HCT116 (cell line): ENCODE measurements around the gene GCK. TPM values are rescaled to one million over a fixed set of nuclear protein-coding genes. Genes with fewer than 3 reads are reported as not detected.

Experiments used
- ATAC-seq: fragments of 200-7000 bp; cut with Tn5 transposase; 2 replicates; pipeline ENCODE4 v1.9.1; 2020; ENCODE audit warnings: mild to moderate bottlenecking, moderate library complexity
- BruUV-seq: library from RNA; stranded (reverse); fragments of 400-500 nt; replicated peaks from 2 replicates; lab custom pipeline; 2021; lab: Mats Ljungman, UMichigan
- CTCF ChIA-PET: fragments of 300-600 bp; sonication (Branson Sonifier 250); formaldehyde crosslinking; loops from one replicate; lab custom pipeline; 2021; ENCODE audit warnings: antibody characterized with exemption; lab: Charles Lee
- POLR2A ChIA-PET: fragments of 300-600, 350-600 bp; sonication (Branson Sonifier 250); formaldehyde crosslinking; loops from one replicate; lab custom pipeline; 2021; ENCODE audit warnings: antibody characterized with exemption; lab: Charles Lee
- RAD21 ChIA-PET, 2 experiments: fragments of 300-600 bp; sonication (Branson Sonifier 250); formaldehyde crosslinking; loops; one replicate each; lab custom pipeline; 2023; ENCODE audit warnings: low total read pairs in 2 of 2; ENCODE audit not compliant: uncharacterized antibody in 2 of 2, unreplicated experiment in 2 of 2, low non-redundant PET in 1 of 2; lab: Charles Lee
- DNase-seq: peaks from one replicate; pipeline ENCODE4 v3.0.0-alpha.2; 2010; ENCODE audit warnings: low read depth, low spot score
- H2AFZ ChIP-seq: fragments of 200-600 bp; shearing (Covaris generic), sonication (generic); 2 replicates; pipeline ENCODE4 v1.6.1; 2017; ENCODE audit warnings: low read depth, mixed run types, mixed read lengths, antibody characterized with exemption, low read length; ENCODE audit not compliant: poor library complexity, severe bottlenecking
- H3K27ac ChIP-seq: 2 replicates; pipeline ENCODE4 v1.5.1; 2012; ENCODE audit warnings: low read depth, low read length
- H3K27me3 ChIP-seq: fragments of 200-600 bp; sonication (generic); 2 replicates; pipeline ENCODE4 v1.6.1; 2016; ENCODE audit warnings: mixed run types, low read length, mixed read lengths; ENCODE audit not compliant: insufficient read depth
- H3K36me3 ChIP-seq, 2 experiments: fragments of 200-500 bp in 1 of 2; fragments of 200-600 bp in 1 of 2; sonication (Bioruptor generic) in 1 of 2; sonication (generic) in 1 of 2; 2 replicates each; pipeline versions ENCODE4 v1.5.1 to v1.6.1; 2014 to 2016; ENCODE audit warnings: low read length in 2 of 2, inconsistent platforms in 1 of 2, mixed read lengths in 1 of 2, mixed run types in 1 of 2; ENCODE audit not compliant: insufficient read depth in 2 of 2, control insufficient read depth in 1 of 2
- H3K4me1 ChIP-seq, 2 experiments: fragments of 200-600 bp in 1 of 2; sonication (generic) in 1 of 2; 2 replicates each; pipeline versions ENCODE4 v1.5.1 to v1.6.1; 2012 to 2017; ENCODE audit warnings: low read length in 2 of 2, inconsistent platforms in 1 of 2, mild to moderate bottlenecking in 1 of 2, mixed read lengths in 1 of 2, mixed run types in 1 of 2, moderate library complexity in 1 of 2; ENCODE audit not compliant: insufficient read depth in 2 of 2, control insufficient read depth in 1 of 2
- H3K4me2 ChIP-seq: fragments of 200-600 bp; sonication (generic); 2 replicates; pipeline ENCODE4 v1.6.1; 2017; ENCODE audit warnings: mixed run types, low read length, mixed read lengths
- H3K4me3 ChIP-seq, 2 experiments: fragments of 200-600 bp in 1 of 2; sonication (generic) in 1 of 2; replicated peaks in 1 of 2; 2 replicates each; pipeline ENCODE4 v1.5.1; 2011 to 2016; ENCODE audit warnings: low read length in 2 of 2, control low read depth in 1 of 2, low read depth in 1 of 2, mild to moderate bottlenecking in 1 of 2, mixed read lengths in 1 of 2, mixed run types in 1 of 2
- H3K79me2 ChIP-seq: fragments of 200-600 bp; sonication (generic); 2 replicates; pipeline ENCODE4 v1.6.1; 2017; ENCODE audit warnings: mild to moderate bottlenecking, mixed run types, low read length, moderate library complexity, mixed read lengths; ENCODE audit not compliant: insufficient read depth
- H3K9ac ChIP-seq: fragments of 200-600 bp; sonication (generic); 2 replicates; pipeline ENCODE4 v1.6.1; 2016; ENCODE audit warnings: low read length, mixed read lengths
- H3K9me2 ChIP-seq: fragments of 200-600 bp; sonication (generic), shearing (Covaris generic); 2 replicates; pipeline ENCODE4 v1.6.1; 2017; ENCODE audit warnings: mixed run types, mild to moderate bottlenecking, moderate library complexity; ENCODE audit not compliant: insufficient read depth
- H3K9me3 ChIP-seq, 2 experiments: fragments of 200-500 bp in 1 of 2; fragments of 200-600 bp in 1 of 2; sonication (Bioruptor generic) in 1 of 2; sonication (generic) in 1 of 2; 2 replicates each; pipeline ENCODE4 v1.6.1; 2014 to 2017; ENCODE audit warnings: low read length in 2 of 2, mixed read lengths in 2 of 2, inconsistent platforms in 1 of 2, low read depth in 1 of 2, mild to moderate bottlenecking in 1 of 2, mixed run types in 1 of 2, moderate library complexity in 1 of 2; ENCODE audit not compliant: control insufficient read depth in 1 of 2, insufficient read depth in 1 of 2
- H4K20me1 ChIP-seq: fragments of 200-600 bp; sonication (generic), shearing (Covaris generic); 2 replicates; pipeline ENCODE4 v1.6.1; 2017; ENCODE audit warnings: mixed run types, mild to moderate bottlenecking, moderate library complexity; ENCODE audit not compliant: insufficient read depth
- CEBPB ChIP-seq: IDR thresholded peaks from 2 replicates; pipeline ENCODE4 v1.6.1; 2012; ENCODE audit warnings: low read depth
- EGR1 ChIP-seq: IDR thresholded peaks from 2 replicates; pipeline ENCODE4 v1.6.1; 2012; ENCODE audit warnings: low read depth
- ELF1 ChIP-seq: IDR thresholded peaks from 2 replicates; pipeline ENCODE4 v1.6.1; 2012; ENCODE audit warnings: low read depth, borderline replicate concordance
- EZH2 ChIP-seq: fragments of 200-600 bp; sonication (generic); IDR thresholded peaks from 2 replicates; pipeline ENCODE4 v1.6.1; 2017; ENCODE audit warnings: antibody characterized with exemption, mixed run types
- EZH2phosphoT487 ChIP-seq: fragments of 200-600 bp; IDR thresholded peaks from 2 replicates; pipeline ENCODE4 v1.6.1; 2018; ENCODE audit warnings: antibody characterized with exemption, borderline replicate concordance
- FOSL1 ChIP-seq: IDR thresholded peaks from 2 replicates; pipeline ENCODE4 v1.6.1; 2012; ENCODE audit warnings: low read depth
- POLR2A ChIP-seq: IDR thresholded peaks from 2 replicates; pipeline ENCODE4 v1.7.0; 2011; ENCODE audit warnings: borderline replicate concordance; ENCODE audit not compliant: insufficient read depth, insufficient read length; ENCODE audit errors: extremely low read depth
- POLR2AphosphoS5 ChIP-seq: IDR thresholded peaks from 2 replicates; pipeline ENCODE4 v1.6.1; 2011; ENCODE audit warnings: mild to moderate bottlenecking, low read depth, low read length, moderate library complexity
- RAD21 ChIP-seq: IDR thresholded peaks from 2 replicates; pipeline ENCODE4 v1.6.1; 2012; ENCODE audit warnings: low read depth, mild to moderate bottlenecking
- REST ChIP-seq: IDR thresholded peaks from 2 replicates; pipeline ENCODE4 v1.6.1; 2012; ENCODE audit warnings: low read depth
- SIN3A ChIP-seq: IDR thresholded peaks from 2 replicates; pipeline ENCODE4 v1.6.1; 2012; ENCODE audit warnings: low read depth
- SP1 ChIP-seq: IDR thresholded peaks from 2 replicates; pipeline ENCODE4 v1.6.1; 2012; ENCODE audit warnings: low read depth
- SRF ChIP-seq: IDR thresholded peaks from 2 replicates; pipeline ENCODE4 v1.6.1; 2012; ENCODE audit warnings: low read depth
- YY1 ChIP-seq: IDR thresholded peaks from 2 replicates; pipeline ENCODE4 v1.6.1; 2011; ENCODE audit warnings: low read length, low read depth, moderate library complexity, mild to moderate bottlenecking; ENCODE audit not compliant: insufficient replicate concordance; ENCODE audit errors: extremely low read depth
- ZNF274 ChIP-seq: fragments of 200-500 bp; sonication (Bioruptor generic); IDR thresholded peaks from 2 replicates; pipeline ENCODE4 v1.6.1; 2014; ENCODE audit warnings: mild to moderate bottlenecking, low read depth, low read length, inconsistent platforms
- intact Hi-C: fragments of 100-400 bp; cut with micrococcal nuclease; formaldehyde crosslinking; loops from 2 replicates; pipeline ENCODE4 v1.10.0; 2022
- total RNA-seq: library from RNA; stranded (reverse); gene quantifications from one replicate; pipeline ENCODE4 v1.2.1, GENCODE V29; 2021; ENCODE audit not compliant: unreplicated experiment
- TF ChIP-seq, protein P1 (sequence below): IDR thresholded peaks from 2 replicates; pipeline ENCODE4 v1.6.1; 2011; ENCODE audit warnings: mild to moderate bottlenecking, low read length, moderate library complexity; ENCODE audit not compliant: insufficient replicate concordance; ENCODE audit errors: extremely low read depth
- TF ChIP-seq, protein P2 (sequence below): IDR thresholded peaks from 2 replicates; pipeline ENCODE4 v1.6.1; 2012

GCK gene
- total RNA-seq, 1 experiment from 2014 or later: 0.34 TPM

DNA sequence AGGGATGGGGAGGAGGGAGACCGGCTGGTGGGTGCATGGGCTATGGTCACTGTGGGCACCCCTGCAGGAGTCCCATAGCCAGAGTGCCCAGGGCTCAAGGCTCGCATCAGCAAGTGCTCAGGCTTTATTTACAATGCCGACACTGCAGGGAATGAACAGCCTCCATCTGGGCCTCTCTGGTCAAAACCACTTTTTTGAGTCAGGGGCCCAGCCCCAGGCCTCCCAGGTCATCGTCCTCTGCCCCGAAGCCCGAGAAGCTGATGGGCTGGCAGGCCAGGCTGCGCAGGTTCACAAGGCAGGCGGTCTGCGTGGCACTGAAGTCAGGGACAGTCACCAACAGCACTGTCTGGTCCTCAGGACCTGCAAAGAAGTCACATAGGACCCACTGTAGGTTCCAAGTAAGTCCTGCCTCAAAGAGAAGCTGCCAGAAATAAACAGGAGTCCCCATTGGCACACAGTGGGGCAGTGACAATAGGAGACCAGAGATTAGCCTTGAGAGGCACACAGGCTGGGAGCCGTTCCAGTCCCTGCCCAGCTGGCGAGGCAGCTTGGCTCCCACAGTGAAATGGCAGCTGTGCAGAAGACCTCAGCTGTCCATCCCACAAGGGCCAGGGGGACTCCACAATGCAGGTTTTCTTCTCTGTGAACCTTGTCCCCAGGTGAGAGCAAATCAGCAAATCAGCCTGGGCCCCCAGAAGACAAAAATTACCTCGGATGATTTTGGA is 74.5 kb downstream of the GCK start:
- intact Hi-C loops: no loop called here

More for the DNA sequence above, 74.5 kb downstream of the GCK start:
- RAD21 ChIA-PET: no interaction called here
- CTCF ChIA-PET: no interaction called here
- Histone ChIP-seq H3K79me2 (peaks cover 13% of the 10 kb centered on the region; the same call in 1 of the 2 replicates), H4K20me1 (no peaks in the 10 kb centered on the region), H3K9ac (no peak overlapping the region), H3K4me2 (no peak overlapping the region), H2AFZ (no peak overlapping the region), H3K9me3 (no peaks in the 10 kb centered on the region), H3K4me3 (no peak overlapping the region), H3K27ac (no peak overlapping the region), H3K4me1 (no peaks in the 10 kb centered on the region), H3K27me3 (no peaks in the 10 kb centered on the region), H3K9me2 (no peaks in the 10 kb centered on the region), H3K36me3 (peaks cover 23 to 26% of the 10 kb centered on the region in 2 experiments; a peak in 3 of 4 replicates)
- DNase-seq (no peak), ATAC-seq (no peak)
- BruUV-seq: no TSS peak
- TF ChIP-seq ZNF274: no peak
- TF ChIP-seq ELF1: no peak
- no peak for TF ChIP-seq EGR1
- TF ChIP-seq, protein P1, sequence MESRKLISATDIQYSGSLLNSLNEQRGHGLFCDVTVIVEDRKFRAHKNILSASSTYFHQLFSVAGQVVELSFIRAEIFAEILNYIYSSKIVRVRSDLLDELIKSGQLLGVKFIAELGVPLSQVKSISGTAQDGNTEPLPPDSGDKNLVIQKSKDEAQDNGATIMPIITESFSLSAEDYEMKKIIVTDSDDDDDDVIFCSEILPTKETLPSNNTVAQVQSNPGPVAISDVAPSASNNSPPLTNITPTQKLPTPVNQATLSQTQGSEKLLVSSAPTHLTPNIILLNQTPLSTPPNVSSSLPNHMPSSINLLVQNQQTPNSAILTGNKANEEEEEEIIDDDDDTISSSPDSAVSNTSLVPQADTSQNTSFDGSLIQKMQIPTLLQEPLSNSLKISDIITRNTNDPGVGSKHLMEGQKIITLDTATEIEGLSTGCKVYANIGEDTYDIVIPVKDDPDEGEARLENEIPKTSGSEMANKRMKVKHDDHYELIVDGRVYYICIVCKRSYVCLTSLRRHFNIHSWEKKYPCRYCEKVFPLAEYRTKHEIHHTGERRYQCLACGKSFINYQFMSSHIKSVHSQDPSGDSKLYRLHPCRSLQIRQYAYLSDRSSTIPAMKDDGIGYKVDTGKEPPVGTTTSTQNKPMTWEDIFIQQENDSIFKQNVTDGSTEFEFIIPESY: no peak
- TF ChIP-seq EZH2: no peak
- TF ChIP-seq REST: no peak
- no peak for TF ChIP-seq CEBPB
- TF ChIP-seq POLR2AphosphoS5: no peak
- no peak for TF ChIP-seq POLR2A
- no peak for TF ChIP-seq RAD21
- TF ChIP-seq SIN3A: no peak
- TF ChIP-seq, protein P2, sequence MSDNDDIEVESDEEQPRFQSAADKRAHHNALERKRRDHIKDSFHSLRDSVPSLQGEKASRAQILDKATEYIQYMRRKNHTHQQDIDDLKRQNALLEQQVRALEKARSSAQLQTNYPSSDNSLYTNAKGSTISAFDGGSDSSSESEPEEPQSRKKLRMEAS: no peak
- no peak for TF ChIP-seq SP1
- no peak for TF ChIP-seq FOSL1
- no peak for TF ChIP-seq EZH2phosphoT487
- no peak for TF ChIP-seq YY1
- TF ChIP-seq SRF: no peak
- POLR2A ChIA-PET: no interaction called here
